ENCODE results near the gene RNGTT.

GRCh38 chr6:88653936-88654335 is 309.5 kb downstream of the RNGTT start:
- TF ChIP-seq YY1 (IDR thresholded peaks at IDR 0.05; ENCODE audit: low read depth) (no peak), CREB1 (IDR thresholded peaks at IDR 0.05; ENCODE audit: low read depth) (no peak), USF1 (IDR thresholded peaks at IDR 0.05) (no peak), EP300 (IDR thresholded peaks at IDR 0.05; ENCODE audit: borderline replicate concordance) (no peak)
- TF ChIP-seq, protein P1, sequence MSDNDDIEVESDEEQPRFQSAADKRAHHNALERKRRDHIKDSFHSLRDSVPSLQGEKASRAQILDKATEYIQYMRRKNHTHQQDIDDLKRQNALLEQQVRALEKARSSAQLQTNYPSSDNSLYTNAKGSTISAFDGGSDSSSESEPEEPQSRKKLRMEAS (IDR thresholded peaks at IDR 0.05), result no peak

All from Ishikawa (cell line).